ENCODE measurements around the gene PIK3R6.

GRCh38 chr17:8865811-8866210 is 1.7 kb downstream of the PIK3R6 start:
- TF ChIP-seq CTCF (IDR thresholded peaks at IDR 0.05) (no peak), POLR2A (IDR thresholded peaks at IDR 0.05) (no peak)

All from testis (tissue), 2 donors.